ENCODE results near the gene DOCK6.

DNA sequence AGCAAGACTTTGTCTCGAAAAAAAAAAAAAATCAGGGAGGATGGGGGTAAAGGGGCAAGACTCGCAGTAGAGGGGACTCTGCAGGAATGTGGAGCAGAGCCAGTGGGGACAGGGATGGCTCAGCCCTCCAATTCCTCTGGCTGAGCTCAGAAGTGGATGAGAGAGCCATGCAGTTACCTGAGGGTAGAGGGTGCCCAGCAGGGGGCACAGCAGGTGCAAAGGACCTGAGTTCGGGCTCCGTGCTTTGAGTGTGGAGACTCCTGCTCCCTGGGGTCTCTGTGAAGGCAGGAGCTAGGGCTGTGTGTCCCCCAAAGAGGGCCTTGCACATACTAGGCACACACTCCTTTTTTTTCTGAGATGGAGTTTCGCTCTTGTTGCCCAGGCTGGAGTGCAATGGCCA, 7.7 kb downstream of the DOCK6 start:
- no peak for TF ChIP-seq EZH2 (IDR thresholded peaks at IDR 0.05; ENCODE audit: borderline replicate concordance, insufficient read depth, low read length, poor library complexity, severe bottlenecking)
- TF ChIP-seq, protein P1, sequence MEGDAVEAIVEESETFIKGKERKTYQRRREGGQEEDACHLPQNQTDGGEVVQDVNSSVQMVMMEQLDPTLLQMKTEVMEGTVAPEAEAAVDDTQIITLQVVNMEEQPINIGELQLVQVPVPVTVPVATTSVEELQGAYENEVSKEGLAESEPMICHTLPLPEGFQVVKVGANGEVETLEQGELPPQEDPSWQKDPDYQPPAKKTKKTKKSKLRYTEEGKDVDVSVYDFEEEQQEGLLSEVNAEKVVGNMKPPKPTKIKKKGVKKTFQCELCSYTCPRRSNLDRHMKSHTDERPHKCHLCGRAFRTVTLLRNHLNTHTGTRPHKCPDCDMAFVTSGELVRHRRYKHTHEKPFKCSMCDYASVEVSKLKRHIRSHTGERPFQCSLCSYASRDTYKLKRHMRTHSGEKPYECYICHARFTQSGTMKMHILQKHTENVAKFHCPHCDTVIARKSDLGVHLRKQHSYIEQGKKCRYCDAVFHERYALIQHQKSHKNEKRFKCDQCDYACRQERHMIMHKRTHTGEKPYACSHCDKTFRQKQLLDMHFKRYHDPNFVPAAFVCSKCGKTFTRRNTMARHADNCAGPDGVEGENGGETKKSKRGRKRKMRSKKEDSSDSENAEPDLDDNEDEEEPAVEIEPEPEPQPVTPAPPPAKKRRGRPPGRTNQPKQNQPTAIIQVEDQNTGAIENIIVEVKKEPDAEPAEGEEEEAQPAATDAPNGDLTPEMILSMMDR (IDR thresholded peaks at IDR 0.05; ENCODE audit: poor library complexity, severe bottlenecking) = no peak

Data from neural cell (in vitro differentiated cells).